ENCODE data around the gene IRX2.

The IRX2 gene

DNA sequence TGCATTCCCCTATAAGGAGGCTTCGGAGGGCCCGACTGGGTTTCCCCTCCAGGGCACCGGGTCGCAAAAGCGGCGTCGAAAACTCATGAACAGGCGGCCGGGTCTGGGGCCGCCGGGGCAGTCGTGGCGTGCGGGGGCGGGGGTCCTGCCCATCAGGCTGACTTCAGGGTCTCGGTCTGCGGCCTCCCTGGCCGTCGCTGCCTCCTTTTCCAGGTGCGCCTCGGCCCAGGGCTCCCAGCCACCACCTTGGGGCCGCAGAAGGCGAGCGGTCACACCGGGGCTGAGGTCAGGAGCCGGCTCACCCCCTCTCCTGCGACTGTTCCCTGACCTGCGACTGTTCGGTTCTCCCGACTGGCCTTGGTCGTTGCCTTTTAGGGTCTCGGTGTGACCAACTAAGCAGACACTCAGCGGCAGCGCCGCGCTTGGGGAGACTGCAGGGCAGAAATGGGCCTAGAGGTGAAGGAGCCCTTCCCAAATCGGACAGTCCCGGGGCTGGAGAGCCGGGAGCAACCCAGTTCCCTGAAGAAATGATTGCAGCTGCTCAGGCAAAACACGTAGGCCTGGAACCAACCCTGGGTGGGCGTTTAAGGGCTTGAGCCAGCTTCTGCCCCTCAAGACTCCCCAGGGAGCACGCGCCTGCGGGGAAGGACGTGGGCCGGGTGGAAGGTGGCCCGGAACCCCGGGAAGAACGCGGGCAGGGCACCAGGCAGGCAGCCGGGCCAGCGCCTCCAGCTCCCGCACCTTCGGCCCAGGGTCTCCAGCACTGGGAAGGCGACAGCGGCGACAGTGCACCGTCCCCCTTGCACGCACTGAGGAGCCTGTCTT lies 11.2 kb downstream of the IRX2 start:
- ATAC-seq (ENCODE audit: low read depth) (no peak), DNase-seq (ENCODE audit: low spot score in 2 of 2) (no peak)
- H3K36me3 Mint-ChIP-seq: no peaks in the 10 kb centered on the region
- H3K9me3 Mint-ChIP-seq: no peaks in the 10 kb centered on the region
- H3K4me3 Mint-ChIP-seq: no peak overlapping the region
- H3K27ac Mint-ChIP-seq: no peak overlapping the region
- H3K4me1 Mint-ChIP-seq: no peaks in the 10 kb centered on the region
- peaks cover 10% of the 10 kb centered on the region for H3K27me3 Mint-ChIP-seq

- ATAC-seq (ENCODE audit: low read depth) (no peak), DNase-seq (ENCODE audit: low spot score in 2 of 2) (no peak)
- Mint-ChIP-seq H3K27ac (no peak overlapping the region), H3K27me3 (peaks cover 9% of the 10 kb centered on the region), H3K9me3 (no peaks in the 10 kb centered on the region), H3K4me3 (no peak overlapping the region), H3K36me3 (no peaks in the 10 kb centered on the region), H3K4me1 (no peaks in the 10 kb centered on the region)
Observed at GRCh38 chr5:2739360-2740050, 12.0 kb downstream of the IRX2 start.

DNA sequence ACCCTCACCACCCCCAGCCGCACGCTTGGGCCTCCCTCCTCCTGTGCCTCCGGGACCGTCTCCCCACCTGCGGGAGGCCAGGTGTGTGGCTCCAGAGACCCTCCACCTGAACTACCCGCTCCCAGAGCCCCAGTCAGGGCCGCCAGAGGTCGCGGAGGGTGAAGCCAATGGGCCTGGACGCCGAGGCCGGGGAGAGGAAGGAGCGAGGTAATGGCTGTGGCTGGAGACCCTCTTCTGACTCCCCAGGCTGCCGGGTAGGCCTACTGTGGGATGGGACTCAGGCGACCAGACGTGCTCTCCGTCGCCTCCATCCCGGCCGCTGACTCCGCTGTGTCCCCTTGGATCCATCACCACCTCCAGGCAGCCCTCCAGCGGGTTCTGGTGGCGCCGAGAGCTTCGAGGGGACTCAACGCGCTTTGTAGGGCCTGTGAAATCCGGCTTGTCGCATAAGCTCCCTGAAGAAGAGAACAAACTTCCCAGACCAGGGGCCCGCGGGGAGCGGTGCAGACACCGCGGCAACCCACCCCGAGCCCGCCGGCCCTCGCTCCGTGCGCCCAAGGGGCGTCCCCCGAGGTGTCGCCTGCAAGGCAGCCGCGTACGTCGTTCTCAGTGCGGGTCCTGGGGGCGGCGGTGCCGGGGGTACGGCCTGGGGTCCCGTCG lies 12.6 kb downstream of the IRX2 start:
- no peak overlapping the region for H3K27ac Mint-ChIP-seq
- DNase-seq (ENCODE audit: low spot score in 2 of 2) (no peak), ATAC-seq (ENCODE audit: low read depth) (no peak)
- H3K27me3 Mint-ChIP-seq: peaks cover 7% of the 10 kb centered on the region
- no peak overlapping the region for H3K4me3 Mint-ChIP-seq
- H3K4me1 Mint-ChIP-seq: no peaks in the 10 kb centered on the region
- H3K9me3 Mint-ChIP-seq: no peaks in the 10 kb centered on the region
- H3K36me3 Mint-ChIP-seq: no peaks in the 10 kb centered on the region

GRCh38 chr5:2738156-2738699 lies 13.2 kb downstream of the IRX2 start:
- peaks cover 3% of the 10 kb centered on the region for H3K27me3 Mint-ChIP-seq
- H3K27ac Mint-ChIP-seq: no peak overlapping the region
- DNase-seq (ENCODE audit: low spot score in 2 of 2): no peak
- no peaks in the 10 kb centered on the region for H3K4me1 Mint-ChIP-seq
- ATAC-seq (ENCODE audit: low read depth): no peak
- no peaks in the 10 kb centered on the region for H3K9me3 Mint-ChIP-seq
- no peak overlapping the region for H3K4me3 Mint-ChIP-seq
- H3K36me3 Mint-ChIP-seq: no peaks in the 10 kb centered on the region

GRCh38 chr5:2737273-2738155 lies 14.0 kb downstream of the IRX2 start:
- Mint-ChIP-seq H3K9me3 (no peaks in the 10 kb centered on the region), H3K27ac (no peak overlapping the region), H3K36me3 (no peaks in the 10 kb centered on the region), H3K4me1 (no peaks in the 10 kb centered on the region), H3K4me3 (no peak overlapping the region), H3K27me3 (peaks cover 3% of the 10 kb centered on the region)
- no peak for DNase-seq (ENCODE audit: low spot score in 2 of 2)
- no peak for ATAC-seq (ENCODE audit: low read depth)

DNA sequence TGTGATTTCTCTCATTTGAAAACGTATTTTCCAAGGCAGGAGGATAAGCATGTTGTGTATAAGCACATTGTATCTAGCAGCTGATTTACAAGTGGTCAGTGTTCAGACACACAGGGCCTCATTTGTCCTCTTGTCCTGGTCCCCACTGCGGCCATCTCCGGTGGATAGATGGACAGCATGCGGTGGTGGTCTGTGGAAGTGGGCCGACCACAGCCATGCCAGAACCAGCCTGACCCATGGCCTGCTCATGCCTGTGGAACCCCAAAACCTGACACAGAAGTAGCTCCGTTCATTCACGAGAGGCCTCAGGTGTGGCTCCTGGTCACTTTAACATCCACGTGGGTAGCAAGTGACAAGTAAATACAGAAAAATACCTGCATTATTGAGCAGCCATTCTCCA lies 14.6 kb downstream of the IRX2 start:
- no peaks in the 10 kb centered on the region for H3K4me1 Mint-ChIP-seq
- H3K27ac Mint-ChIP-seq: no peak overlapping the region
- H3K36me3 Mint-ChIP-seq: no peaks in the 10 kb centered on the region
- DNase-seq (ENCODE audit: low spot score in 2 of 2) (no peak), ATAC-seq (ENCODE audit: low read depth) (no peak)
- peaks cover under 1% of the 10 kb centered on the region for H3K27me3 Mint-ChIP-seq
- no peak overlapping the region for H3K4me3 Mint-ChIP-seq
- H3K9me3 Mint-ChIP-seq: no peaks in the 10 kb centered on the region

- Mint-ChIP-seq H3K27ac (no peak overlapping the region), H3K36me3 (no peaks in the 10 kb centered on the region), H3K27me3 (no peaks in the 10 kb centered on the region), H3K4me3 (no peak overlapping the region), H3K4me1 (no peaks in the 10 kb centered on the region), H3K9me3 (no peaks in the 10 kb centered on the region)
- DNase-seq (ENCODE audit: low spot score in 2 of 2): no peak
- ATAC-seq (ENCODE audit: low read depth): no peak
Observed at GRCh38 chr5:2735996-2736395, 15.5 kb downstream of the IRX2 start.

GRCh38 chr5:2732850-2733249 lies 18.6 kb downstream of the IRX2 start:
- H3K4me3 Mint-ChIP-seq: no peak overlapping the region
- H3K36me3 Mint-ChIP-seq: no peaks in the 10 kb centered on the region
- H3K27me3 Mint-ChIP-seq: no peaks in the 10 kb centered on the region
- DNase-seq (ENCODE audit: low spot score in 2 of 2) (no peak), ATAC-seq (ENCODE audit: low read depth) (no peak)
- peaks cover 2% of the 10 kb centered on the region for H3K9me3 Mint-ChIP-seq
- H3K27ac Mint-ChIP-seq: no peak overlapping the region
- no peaks in the 10 kb centered on the region for H3K4me1 Mint-ChIP-seq

DNA sequence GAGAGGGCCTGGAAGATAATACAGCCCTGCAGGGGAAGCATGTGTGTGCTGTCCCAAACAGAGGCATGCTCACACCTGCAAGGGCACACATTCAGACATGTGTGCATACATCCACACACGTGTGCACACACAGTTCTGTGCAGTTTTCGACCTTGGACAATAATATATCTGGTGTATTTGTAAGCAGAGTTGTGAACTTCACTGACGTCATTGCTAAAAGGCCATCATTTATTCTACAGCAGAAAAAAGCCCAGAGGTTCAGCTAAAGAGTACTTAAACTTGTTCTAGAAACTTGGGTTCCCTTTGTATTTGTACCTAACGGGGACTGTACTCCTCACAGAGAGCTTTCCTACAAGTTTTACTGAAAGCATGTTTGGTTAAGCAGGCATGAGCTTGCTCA lies 19.5 kb downstream of the IRX2 start:
- Mint-ChIP-seq H3K27me3 (no peaks in the 10 kb centered on the region), H3K27ac (no peak overlapping the region), H3K4me1 (no peaks in the 10 kb centered on the region), H3K36me3 (no peaks in the 10 kb centered on the region), H3K9me3 (peaks cover 3% of the 10 kb centered on the region), H3K4me3 (no peak overlapping the region)
- ATAC-seq (ENCODE audit: low read depth) (no peak), DNase-seq (ENCODE audit: low spot score in 2 of 2) (no peak)

DNA sequence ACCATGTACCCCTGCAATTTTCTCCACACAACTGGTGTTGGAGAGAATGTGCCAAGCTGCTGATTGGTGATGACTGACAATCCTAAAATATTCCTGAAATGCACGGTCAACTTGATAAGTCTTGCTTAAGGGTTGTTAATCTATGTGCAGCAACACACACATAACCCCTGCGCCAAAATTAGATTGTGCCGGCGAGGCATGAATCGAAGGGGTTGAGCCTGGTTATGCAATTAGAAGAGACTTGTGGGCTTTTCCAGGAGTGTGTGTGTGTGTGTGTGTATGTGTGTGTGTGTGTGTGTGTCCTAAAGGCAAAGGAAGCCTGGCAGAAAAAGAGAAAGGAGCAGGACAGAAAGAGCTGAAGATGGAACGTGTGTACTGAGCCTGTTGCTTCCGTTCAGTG lies 22.3 kb downstream of the IRX2 start:
- ATAC-seq (ENCODE audit: low read depth) (no peak), DNase-seq (ENCODE audit: low spot score in 2 of 2) (no peak)
- Mint-ChIP-seq H3K27me3 (no peaks in the 10 kb centered on the region), H3K4me3 (no peak overlapping the region), H3K9me3 (peaks cover 3% of the 10 kb centered on the region), H3K4me1 (no peaks in the 10 kb centered on the region), H3K27ac (no peak overlapping the region), H3K36me3 (no peaks in the 10 kb centered on the region)

DNA sequence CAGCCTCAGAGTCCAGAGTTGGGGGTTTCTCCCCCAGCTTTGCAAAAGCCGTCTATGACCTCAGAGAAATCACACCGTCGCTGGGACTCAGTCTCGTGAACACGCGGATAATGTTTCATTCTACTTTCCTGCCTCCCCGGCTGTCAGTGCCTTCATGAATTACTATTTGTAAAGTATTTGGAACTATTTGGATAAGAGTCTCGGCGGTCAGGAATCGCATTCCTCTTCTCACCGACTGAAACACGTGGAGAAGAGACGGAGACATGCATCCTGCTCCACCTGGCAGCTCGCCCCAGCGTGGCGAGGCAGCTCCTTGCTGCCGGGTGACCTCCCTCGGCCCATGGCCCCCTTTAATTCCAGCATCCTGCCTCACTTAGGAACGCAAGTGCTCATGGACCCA lies 23.9 kb downstream of the IRX2 start:
- peaks cover 3% of the 10 kb centered on the region for H3K9me3 Mint-ChIP-seq
- DNase-seq (ENCODE audit: low spot score in 2 of 2): no peak
- ATAC-seq (ENCODE audit: low read depth): no peak
- no peak overlapping the region for H3K4me3 Mint-ChIP-seq
- no peaks in the 10 kb centered on the region for H3K4me1 Mint-ChIP-seq
- H3K27me3 Mint-ChIP-seq: no peaks in the 10 kb centered on the region
- H3K36me3 Mint-ChIP-seq: no peaks in the 10 kb centered on the region
- H3K27ac Mint-ChIP-seq: no peak overlapping the region

DNA sequence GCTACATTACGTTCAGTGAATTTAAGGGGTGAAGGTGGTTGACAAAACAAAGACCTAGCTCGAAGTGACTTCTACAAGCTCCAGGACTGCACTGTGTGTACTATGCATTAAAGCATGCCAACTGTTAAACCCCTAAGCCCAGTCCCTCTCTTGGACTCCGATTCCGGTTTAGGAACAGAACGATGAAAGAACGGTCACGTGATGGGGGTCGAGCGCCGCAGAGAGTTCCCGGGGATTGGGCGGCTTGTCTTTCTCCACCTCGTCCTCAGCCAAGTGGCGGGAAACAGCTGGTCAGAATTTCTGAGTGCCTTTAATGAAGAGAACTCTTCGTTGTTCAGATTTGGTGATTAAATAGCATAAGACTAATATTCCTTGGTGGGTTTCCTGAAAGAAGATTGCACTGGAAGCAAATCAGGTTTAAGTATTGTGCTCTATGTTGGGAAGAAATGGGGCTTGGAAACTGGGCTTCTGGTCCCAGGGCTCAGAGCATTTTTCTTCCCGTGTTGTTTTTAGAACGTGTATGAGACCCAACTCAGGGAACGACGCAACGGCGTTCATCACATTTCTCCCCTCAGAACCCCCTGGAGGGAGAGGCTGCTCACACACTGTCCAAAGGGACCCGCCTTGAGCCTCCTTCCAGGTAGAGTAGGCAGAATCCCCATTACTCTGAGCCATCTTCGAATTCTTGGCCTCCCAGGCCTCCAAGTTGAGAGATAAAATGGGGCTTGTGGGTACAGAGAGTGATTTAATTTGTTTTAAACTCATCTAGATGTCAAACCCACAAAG lies 25.3 kb downstream of the IRX2 start:
- Mint-ChIP-seq H3K4me3 (no peak overlapping the region), H3K27ac (no peak overlapping the region), H3K36me3 (no peaks in the 10 kb centered on the region), H3K9me3 (peaks cover 3% of the 10 kb centered on the region), H3K4me1 (no peaks in the 10 kb centered on the region), H3K27me3 (no peaks in the 10 kb centered on the region)
- ATAC-seq (ENCODE audit: low read depth): no peak
- DNase-seq (ENCODE audit: low spot score in 2 of 2): no peak

DNA sequence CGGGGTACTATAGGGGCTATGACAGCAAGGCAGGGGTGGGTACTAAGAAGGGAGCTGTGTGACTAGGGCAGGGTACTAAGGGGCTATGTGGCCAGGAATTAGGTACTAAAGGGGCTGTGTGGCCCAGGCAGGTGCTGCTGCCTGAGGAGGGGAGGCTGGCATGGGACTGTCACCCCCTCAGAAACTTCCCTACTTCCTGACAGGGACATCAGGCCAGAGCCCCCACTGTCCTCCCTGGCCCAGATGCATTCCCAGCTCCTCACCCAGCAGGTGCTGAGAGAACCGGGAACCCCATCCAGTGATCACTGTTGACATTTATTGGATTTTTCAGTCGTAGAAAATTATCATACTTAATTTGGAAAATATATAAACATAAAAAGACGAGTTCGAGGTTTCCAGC lies 26.6 kb downstream of the IRX2 start:
- H3K9me3 Mint-ChIP-seq: peaks cover 3% of the 10 kb centered on the region
- H3K4me3 Mint-ChIP-seq: no peak overlapping the region
- ATAC-seq (ENCODE audit: low read depth): no peak
- H3K36me3 Mint-ChIP-seq: no peaks in the 10 kb centered on the region
- H3K4me1 Mint-ChIP-seq: no peaks in the 10 kb centered on the region
- no peak for DNase-seq (ENCODE audit: low spot score in 2 of 2)
- no peak overlapping the region for H3K27ac Mint-ChIP-seq
- no peaks in the 10 kb centered on the region for H3K27me3 Mint-ChIP-seq
